Measurements from ENCODE around the gene CROCC.
"Not testable (repeated sequence)": the region's sequence is repeated elsewhere in the genome, so short reads cannot be mapped to it uniquely, and the experiment has no call there.

CROCC gene

DNA sequence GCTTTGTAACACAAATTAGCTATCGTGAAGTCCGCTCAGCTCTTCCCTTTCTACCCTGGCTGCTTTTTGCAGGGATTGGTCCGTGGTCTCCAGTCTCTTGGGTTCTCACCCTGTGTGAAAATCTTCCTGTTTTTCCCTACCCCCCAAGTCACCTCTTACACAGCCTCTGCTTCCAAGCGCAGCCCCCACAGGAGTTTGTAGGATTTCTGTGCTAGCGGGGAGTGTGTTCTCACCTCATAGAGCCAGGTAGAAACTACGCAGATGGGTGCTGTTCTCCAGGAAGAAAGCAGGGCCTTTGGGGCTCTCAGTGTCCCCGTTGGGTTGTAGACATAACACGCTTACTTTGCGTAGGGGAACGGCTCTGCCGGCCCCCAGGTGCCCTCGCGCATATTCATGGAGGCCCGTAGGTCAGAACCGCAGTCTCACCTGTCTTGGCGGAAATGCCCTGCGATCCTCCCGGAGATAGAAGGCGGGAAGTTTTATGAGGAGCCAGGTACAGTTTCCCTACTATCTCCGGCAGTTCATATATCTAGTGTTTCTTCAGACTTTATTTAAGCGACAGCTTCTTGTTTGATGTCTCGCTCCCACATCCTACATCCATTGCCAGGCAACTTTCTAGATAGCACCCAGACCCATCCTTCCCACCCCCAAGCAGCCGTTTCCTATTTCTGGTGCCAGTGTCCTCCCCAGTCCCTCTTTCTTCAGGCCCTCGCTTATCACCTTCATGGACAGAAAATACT lies 25.2 kb upstream of the CROCC start:
- peak in 4 of 5 donors; percentile 39 to 86 (median 61) for DNase-seq

DNA sequence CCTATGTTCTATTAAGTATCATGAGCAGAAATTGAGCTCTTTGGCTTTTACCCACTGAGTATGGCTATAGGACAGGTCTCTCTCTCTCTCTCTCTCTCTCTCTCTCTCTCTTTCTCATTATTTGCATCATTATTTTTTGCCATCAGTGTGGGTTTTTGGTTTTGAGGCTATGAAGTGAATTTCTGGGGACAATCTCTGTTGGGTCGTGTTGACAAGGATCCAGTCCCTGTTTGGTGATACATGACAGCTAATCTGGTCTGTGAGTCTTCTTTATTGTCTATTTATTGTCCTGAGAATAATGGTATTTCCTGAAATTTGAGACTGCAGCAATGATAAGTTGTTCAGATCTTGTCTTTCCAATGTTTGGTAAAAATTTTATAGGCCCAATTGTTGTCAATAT lies 24.1 kb upstream of the CROCC start:
- DNase-seq, result not testable (repeated sequence)

DNA sequence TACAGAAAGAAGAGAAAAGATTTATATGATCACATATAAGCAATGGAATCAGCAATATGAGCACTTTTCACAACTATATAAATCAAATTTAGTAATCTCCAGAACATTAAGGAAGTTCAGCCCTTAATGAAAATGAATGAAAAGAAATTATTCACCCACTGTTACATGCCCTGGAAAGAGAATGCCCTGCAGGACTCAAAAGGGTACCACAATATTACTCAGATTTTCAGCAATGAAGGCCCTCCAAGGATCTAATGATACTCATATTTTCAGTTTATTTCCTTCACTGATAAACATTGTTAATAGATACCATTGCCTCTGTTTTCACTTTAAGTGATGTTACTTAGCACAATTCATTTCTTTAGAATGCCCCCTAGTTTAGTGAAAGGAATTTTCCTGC lies 23.4 kb upstream of the CROCC start:
- not testable (repeated sequence) for DNase-seq

DNA sequence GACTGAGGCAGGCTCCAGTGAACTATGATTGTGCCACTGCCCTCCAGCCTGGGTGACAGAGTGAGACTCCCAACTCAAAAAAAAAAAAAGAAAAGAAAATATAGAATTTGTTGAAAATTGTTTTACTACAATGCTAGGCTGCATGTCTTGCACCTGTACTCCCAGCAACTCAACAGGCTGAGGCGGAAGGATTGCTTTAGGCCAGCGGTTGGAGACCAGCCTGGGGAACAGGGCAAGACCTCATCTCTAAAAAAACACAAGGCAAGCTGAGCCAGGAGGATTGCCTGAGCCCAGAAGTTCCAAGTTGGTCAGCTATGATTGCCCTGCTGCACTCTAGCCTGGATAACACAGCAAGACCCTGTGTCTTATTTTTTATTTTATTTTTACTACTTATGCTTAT lies 22.7 kb upstream of the CROCC start:
- DNase-seq, result not testable (repeated sequence)

DNA sequence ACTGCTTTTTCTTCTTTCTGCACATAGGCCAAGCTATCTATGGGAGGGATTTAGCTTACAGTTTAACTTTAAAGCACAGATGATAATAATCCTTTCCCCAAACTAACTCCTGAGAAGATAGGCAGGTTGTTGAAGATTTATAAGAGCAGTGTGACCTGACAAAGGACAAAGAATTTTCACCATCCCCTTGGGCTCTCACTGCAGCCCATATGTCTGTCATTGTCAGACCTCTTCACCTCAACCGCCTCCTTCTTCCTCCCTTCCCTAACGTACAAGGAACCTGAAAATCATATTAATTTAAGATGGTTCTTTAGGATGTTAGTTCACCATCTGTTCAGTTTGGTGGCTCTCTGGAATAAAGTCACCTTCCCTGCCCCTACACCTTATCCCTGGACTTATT lies 21.0 kb upstream of the CROCC start:
- DNase-seq, result no peak

DNA sequence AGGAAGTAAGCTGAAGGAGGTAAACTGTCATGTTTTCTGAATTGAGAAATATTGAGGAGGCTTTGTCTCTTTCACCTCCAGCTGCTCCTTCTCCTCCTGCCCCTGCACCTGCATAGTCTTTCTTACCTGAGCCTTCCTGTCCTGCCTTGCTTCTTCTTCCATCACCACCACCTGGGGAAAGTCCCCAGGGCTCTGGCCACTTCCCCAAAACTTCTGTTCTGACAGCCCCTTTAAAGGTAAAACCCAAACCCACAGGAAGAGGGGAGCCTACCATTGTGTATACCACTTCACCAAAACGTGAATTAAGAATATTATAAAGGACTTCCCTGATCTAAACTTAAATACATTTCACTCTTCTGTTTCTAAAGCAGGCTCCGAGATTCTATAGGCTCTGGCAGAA lies 20.4 kb upstream of the CROCC start:
- not testable (repeated sequence) for DNase-seq

DNA sequence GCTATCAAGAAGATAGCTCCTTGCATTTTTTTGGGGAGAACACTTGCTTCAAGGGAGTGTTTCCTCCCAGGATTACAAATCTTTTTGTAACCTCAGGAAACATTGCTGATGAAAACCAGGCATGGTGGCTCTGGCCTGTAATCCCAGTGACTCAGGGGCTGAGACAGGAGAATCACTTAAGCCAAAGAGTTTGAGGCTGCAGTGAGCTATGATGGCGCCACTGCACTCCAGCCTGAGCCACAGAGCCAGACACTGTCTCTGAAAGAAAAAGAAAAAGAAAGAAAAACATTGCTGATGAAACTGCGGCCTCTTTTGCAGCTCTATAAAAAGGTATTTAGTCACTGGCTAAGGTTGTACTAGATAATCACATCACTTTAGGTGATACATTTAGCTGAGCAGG lies 18.7 kb upstream of the CROCC start:
- DNase-seq, result no peak

DNA sequence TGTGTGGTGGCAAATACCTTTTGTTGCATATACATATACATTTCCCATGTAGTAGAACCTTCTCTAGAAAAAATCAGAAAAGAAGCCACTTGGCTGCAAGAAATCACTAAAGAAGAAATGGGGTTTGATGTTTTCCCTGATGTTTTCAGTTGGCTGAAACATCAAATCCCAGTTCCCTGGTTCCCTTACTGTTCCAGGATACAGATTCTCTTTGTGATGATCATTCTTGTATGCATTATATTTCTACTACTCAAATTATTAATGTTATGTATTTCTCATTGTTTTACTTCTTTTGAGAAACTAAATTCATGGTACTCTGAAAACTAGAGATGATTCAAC lies 18.3 kb upstream of the CROCC start:
- DNase-seq, result no peak

DNA sequence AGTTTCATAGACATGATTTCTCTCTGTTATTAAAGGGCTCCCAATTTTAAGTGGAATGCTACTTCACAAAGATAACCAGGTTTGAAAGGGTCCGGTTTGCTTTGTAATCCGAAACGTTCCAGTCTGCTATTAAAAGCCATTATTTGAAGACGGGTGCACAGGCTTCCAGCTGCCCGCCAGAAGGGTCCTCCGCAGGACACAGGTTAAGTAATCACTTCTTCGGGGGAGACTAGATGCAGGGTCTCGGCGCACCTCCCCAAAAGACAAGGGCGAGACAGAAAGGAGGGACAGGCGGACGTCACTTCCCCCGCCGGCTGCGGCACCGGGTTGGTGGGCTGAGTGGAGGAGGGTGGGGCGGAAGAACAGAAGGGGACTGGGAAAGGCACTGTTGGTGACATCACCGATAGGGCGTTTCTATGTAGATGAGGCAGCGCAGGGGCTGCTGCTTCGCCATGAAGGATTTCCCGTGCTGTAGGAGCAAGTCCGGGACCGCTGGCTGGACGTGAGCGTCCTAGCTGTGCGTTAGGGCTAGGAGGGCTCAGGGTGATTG lies 17.1 kb upstream of the CROCC start:
- DNase-seq, result peak; percentile 93 to 100 (median 99)

DNA sequence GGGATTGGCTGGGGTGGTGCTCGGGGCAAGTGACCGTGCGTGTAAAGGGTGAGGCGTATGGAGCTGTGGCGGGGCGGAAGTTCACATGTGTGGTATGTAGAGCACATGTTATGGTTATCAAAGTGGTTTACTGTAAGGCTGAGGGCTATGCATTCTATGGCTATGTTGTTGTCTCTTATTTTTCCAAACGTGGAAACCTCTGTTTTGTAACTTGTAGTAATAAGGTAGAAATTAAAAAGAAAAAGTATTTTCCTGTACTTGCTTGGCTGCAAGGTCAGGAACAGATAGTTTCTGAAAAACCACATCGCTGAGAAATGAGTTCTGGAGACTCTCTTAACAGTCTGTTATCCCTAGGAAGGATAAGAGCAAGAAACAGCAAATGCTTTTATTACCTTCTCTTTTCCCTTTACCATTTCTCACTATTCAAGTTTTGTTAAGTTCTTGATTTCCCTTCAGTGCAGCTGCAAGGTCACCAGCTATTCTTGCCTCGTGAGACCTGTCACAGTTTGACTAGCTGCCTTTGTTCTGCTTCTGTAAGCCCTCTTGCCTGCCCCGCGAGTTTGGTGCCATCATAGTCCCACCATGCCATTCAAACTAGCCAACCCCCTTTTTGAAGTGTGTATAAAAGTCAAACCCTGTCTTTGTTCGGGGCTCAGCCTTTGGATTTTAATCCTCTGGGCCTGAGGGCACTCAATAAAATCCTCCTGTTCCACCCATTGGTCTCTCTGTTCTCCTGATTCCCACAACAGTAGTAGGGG lies 16.4 kb upstream of the CROCC start:
- DNase-seq, result peak in 1 of 5 donors; percentile 34

DNA sequence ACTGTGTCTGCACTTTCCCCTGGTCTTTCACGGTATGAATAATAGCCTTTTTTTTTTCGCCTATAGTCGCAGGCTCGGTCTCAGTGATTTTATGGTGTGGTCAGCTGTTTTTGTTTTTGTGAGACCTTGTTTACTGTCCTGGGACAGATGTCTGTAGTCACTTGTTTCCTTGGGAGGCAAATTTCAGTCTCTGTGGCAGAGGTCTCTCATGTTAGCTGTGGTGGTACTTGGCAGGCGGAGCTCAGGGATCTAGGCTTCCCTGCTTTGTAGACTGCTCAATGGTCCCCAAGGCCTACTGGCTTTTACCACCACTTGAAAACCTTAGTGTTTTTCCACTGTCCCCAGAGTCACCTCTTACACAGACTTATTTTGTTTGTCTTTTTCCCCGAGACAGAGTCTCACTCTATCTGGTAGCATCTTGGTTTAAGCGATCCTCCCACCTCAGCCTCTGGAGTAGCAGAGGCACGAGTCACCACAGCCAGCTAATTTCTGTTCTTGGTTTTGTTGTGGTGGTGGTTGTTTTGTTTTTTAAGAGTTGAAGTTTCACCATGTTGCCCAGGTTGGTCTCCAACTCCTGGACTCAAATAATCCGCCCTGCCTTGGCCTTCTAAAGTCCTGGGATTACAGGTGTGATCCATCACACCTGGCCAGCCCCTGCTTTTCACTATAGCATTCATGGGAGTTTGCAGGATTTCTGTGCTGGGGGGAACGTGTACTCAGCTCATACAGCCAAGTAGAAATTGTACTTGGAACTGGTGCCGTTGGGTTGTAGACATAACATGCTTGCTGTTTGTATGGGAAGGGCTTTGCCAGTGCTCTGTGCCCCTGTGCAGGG lies 15.6 kb upstream of the CROCC start:
- DNase-seq, result no peak

DNA sequence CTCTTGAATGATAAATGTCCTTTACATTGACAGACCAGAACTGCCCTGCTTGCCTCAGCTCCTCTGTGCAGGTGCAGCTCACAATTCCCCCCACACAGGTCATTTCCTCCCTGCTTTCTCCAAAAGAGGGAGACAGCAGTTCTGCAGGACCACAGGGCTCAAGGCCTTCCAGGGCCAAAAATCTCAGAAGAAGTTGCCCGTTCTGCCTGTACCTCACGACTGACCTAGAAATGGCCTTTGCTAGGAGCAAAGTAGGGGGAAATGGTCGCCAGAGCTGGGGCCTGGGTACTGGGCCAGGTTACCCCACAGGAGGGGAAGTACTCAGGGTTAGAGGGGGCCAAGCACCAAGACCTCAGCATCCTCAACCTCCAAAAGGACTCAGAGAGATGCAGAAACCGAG lies 14.9 kb upstream of the CROCC start:
- no peak for DNase-seq

DNA sequence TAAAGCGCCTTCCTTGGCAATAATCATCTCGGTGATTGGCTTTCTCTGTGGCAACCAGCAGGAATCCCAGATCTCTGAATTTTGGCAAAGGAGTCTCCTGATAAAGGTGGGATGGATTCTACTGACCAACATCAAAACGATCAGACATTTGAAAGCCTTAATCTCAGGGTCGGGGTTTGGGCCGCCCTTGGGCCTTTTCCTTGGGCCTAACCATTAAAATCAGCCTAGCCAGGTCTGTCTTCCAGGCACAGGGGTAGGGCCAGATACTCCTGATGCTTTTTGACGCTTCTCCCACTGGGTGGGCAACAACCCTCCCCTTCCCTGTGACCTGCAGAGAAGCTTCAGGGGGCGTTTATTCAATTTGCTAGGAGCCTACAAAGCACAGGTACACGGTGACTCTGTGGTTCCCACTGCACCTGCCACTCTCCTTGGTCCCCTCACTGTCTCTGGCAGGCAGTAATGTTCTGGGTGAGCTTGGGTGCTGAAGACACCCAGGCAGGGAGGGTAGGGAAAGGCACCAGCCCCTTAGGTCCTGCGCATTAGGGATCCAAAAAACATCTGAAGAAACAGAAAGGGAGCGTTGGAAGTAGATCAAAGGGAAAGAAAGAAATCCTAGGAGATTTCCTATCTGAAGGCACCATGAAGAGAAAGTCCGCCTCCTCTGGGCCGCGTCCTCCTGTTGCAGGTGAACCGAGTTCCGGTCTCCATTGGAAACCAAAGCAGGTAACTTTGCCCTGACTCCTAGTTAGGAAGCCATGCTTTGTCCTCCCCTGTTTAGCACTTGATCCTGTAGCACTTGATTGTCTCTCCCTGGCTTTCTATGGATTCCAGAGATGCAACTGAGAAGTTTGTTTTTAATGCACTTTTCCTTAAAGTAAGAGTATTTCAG lies 13.6 kb upstream of the CROCC start:
- no peak for DNase-seq

DNA sequence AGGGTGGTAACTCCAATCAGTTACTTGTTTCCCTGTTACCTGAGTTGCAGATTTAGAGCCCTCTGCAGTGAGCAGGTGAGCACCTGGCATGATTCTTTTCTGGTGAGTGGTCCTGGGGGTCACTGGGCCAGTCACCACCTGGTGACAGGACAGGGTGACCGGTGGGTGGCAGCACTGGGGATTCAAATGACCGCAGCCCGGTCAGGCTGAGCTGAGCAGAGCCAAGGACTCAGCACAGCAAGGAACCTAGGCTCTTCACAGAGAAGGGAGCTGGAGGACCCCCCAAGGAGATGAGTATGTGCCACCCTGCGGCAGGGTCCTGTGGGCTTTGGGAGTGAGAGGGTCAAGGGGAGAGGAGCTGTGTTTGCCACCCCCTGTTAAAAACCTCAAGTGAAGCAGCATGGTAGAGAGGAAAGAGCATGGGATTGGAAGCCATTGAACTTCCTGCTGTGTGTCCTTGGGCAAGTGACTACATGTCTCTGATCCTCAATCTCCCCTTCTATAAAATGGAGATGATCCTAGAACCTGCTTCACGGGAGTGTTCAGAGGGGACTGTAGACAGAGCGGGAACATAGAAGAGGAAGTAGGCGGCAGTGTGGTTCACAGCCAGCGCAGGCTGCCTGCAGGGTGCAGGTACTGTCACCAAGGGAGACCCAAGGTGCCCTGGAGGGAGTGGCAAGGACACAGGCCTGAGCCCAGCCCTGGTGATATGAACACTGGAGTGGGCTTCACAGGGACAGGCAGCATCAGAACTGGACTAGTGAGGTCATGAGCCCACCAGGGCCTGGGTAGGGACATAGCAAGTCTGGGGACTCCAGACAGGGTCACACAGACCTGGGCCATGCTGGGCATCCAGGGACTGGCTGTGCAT lies 9.6 kb upstream of the CROCC start:
- DNase-seq, result not testable (repeated sequence)

DNA sequence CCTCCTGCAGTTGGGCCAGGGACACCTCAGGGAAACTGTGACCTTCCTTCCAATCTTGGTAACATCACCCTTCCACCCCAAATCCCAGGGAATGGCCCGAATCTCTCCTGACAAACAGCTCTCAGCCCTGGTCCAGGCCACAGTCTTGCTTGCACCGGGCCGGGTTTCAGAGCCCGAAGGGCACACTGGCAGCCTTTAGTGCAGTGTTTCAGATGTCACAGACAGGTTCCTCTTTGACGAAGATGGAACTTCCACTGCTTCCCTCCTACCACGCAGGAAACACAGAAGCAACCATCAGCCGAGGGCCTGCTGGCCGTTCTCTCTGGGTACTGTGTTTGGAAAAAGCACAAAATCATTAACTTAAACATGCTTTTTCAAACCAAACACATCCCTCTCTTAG lies 9.0 kb upstream of the CROCC start:
- DNase-seq, result not testable (repeated sequence)

DNA sequence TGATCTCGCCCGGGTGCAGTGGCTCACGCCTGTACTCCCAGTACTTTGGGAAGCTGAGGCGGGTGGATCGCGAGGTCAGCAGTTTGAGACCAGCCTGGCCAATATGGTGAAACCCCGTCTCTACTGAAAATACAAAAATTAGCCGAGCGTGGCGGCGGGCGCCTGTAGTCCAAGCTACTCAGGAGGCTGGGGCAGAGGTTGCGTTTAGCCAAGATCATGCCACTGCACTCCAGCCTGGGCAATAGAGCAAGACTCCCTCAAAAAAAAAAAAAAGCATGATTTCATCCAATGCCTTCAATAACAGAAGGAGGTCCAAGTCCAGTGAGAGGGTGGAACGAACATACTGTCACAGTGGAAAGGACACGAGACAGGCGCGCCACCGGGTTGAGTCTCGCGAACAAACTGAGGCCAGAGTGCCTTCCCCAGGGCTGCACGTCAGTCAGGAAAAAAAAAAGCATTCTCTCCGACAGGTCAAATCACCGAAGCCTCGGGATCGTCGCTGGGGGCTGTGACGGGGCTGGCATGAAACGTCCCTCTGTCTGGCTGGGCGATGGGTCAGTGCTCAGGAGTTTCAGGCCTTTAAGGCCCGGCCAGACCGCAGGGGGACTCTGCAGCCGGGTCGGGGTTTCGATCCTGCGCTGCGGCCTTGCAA lies 8.4 kb upstream of the CROCC start:
- DNase-seq, result no peak

DNA sequence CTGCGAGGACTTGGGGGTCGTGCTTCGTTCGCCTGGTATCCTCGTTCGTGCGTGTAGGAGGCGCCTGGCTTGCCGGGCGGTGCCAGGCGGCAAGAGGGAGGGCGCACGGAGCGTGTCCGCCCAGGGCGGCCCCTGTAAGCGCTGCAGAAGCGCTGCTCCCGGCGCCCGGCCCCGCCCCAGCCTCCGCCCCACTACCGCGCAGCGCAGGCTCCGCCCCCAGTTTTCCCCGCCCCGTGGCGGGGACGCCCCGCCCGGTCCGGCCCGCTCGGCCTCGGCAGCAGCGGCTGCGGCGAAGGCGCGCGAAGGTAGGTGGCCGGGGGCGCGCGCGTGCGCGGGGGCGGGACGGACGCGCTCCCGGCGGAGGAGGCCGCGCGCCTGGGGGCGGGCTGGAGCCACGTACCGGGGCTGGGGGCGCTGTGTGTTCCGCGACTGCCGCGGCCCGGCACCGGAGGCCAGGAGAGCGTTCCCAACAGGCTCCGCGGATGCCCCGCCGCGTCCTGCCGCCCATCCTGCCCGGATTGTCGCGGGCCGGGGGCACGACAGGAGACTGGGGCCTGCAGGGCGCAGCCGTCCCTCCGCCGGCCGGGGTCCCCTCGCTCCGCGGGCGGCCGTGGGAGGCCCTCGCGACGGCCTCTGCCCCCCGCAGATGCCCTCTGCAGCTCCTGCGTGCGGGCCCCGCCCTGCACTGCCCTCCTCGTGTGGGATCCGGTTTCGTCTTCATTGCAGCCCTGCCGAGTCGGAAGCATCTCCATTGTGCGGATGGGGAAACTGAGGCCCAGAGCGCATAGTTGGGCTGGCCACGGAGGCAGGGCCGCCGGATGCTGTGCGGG lies 7.7 kb upstream of the CROCC start:
- DNase-seq, result peak; percentile 88 to 94 (median 90)

DNA sequence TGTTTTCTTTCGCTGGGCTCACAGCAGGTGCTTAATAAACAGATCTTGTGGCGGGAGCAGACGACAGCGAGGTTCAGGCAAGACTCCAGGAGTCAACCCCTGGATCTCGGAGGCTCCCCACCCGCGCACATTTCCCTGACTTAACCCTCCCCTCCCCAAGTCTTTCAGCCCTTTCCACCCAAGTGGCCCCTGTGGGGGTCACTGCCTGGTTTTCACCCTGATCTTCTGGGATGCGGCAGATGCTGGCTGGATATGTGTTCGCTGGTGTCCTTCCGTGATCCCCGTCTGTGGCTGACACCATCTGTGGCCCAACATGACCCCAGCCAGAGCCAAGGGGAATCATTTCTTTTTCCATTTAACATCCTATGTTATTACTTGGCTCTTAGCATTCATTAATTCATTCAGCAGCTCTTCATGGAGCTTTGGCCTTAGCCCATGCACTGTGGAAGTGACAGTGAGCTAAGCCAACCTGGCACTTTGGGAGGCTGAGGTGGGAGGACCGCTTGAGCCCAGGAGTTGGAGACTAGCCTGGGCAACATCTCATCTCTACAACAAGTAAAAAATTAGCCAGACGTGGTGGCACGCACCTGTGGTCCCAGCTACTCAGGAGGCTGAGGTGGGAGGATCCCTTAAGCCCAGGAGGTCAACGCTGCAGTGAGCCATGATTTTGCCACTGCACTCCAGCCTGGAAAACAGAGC lies 6.7 kb upstream of the CROCC start:
- DNase-seq, result not testable (repeated sequence)

DNA sequence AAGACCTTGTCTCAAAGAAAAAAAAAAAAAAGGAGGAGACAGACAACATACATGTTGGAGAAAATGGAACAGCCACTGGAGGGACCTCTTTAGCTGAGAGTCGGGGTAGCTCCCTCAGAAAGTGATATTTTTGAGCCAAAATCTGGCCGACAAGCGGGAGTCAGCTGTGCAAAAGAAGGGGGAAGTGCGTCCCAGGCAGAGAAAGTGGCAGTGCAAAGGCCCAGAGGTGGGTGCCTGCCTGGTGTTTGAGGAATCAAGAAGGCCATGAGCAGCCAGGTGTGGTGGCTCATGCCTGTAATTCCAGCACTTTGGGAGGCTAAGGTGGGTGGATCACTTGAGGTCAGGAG lies 6.1 kb upstream of the CROCC start:
- no peak for DNase-seq

Measured in T-helper 1 cell (primary cell).